ENCODE measurements around the gene IQSEC3. TPM values are rescaled to one million over a fixed set of nuclear protein-coding genes. Genes with fewer than 3 reads are reported as not detected.

Gene IQSEC3
- total and polyA plus RNA-seq, 2 experiments from 2014 or later = 0.70 to 2.7 TPM

GRCh38 chr12:218728-219590 is 152.4 kb downstream of the IQSEC3 start:
- H3K36me3 ChIP-seq (replicated peaks; ENCODE audit: insufficient read depth, low read depth) = no peaks in the 10 kb centered on the region
- H3K9me2 ChIP-seq (replicated peaks; ENCODE audit: insufficient read depth) = no peaks in the 10 kb centered on the region
- H3K79me2 ChIP-seq = no peaks in the 10 kb centered on the region
- H3K4me1 ChIP-seq (ENCODE audit: insufficient read depth) = no peaks in the 10 kb centered on the region
- no peak for DNase-seq (ENCODE audit: low spot score)
- no peak overlapping the region for H2AFZ ChIP-seq
- no peak overlapping the region for H3K27ac ChIP-seq
- no peak overlapping the region for H3K4me3 ChIP-seq
- TF ChIP-seq CTCF (IDR thresholded peaks at IDR 0.05; ENCODE audit: poor library complexity) = no peak
- no peak for TF ChIP-seq EZH2 (IDR thresholded peaks at IDR 0.05; ENCODE audit: borderline replicate concordance)
- no peak for TF ChIP-seq EZH2phosphoT487 (IDR thresholded peaks at IDR 0.05; ENCODE audit: low read depth, severe bottlenecking, unreplicated experiment)
- no peaks in the 10 kb centered on the region for H3K27me3 ChIP-seq
- no peaks in the 10 kb centered on the region for H3K9me3 ChIP-seq (ENCODE audit: low read depth)
- H4K20me1 ChIP-seq (ENCODE audit: insufficient read depth, poor library complexity, severe bottlenecking) = no peaks in the 10 kb centered on the region
- H3K4me2 ChIP-seq = no peak overlapping the region
- WGBS (ENCODE audit: low lambda C conversion rate, missing lambda C conversion rate) = 80% methylated on average over 30 of the region's 30 CpGs

DNA sequence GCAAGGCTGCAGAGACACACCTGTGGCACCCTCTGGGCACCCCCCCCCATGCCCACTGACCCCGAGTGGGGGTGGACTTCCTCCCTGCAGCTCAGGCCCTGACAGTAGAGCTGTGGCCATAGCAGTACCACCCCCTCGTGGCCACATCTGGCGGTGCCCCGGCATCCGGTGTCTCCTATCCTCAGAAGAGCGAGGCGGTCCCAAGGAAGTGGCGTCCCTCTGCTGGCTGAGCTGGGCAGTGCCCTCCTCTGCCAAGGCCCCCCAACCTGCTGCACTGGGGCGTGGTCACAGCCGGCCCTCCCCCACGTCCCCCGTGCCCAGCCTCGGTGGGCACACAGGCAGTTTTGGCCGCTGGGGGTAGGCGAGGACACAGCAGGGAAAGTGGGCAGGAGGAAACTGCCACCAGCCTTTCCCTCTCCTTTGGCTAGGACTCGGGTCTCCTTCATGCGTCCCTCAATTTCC is 153.4 kb downstream of the IQSEC3 start:
- Histone ChIP-seq H3K9me3 (ENCODE audit: low read depth) (no peaks in the 10 kb centered on the region), H3K79me2 (no peaks in the 10 kb centered on the region), H3K9me2 (replicated peaks; ENCODE audit: insufficient read depth) (no peaks in the 10 kb centered on the region), H3K4me2 (no peak overlapping the region), H2AFZ (no peak overlapping the region), H3K4me3 (no peak overlapping the region), H3K27ac (no peak overlapping the region), H3K4me1 (ENCODE audit: insufficient read depth) (no peaks in the 10 kb centered on the region), H4K20me1 (ENCODE audit: insufficient read depth, poor library complexity, severe bottlenecking) (no peaks in the 10 kb centered on the region), H3K36me3 (replicated peaks; ENCODE audit: insufficient read depth, low read depth) (no peaks in the 10 kb centered on the region), H3K27me3 (no peaks in the 10 kb centered on the region)
- WGBS (ENCODE audit: low lambda C conversion rate, missing lambda C conversion rate) = 32% methylated on average over 16 of the region's 17 CpGs
- peak; percentile 87 for DNase-seq (ENCODE audit: low spot score)
- TF ChIP-seq EZH2phosphoT487 (IDR thresholded peaks at IDR 0.05; ENCODE audit: low read depth, severe bottlenecking, unreplicated experiment) (no peak), CTCF (IDR thresholded peaks at IDR 0.05; ENCODE audit: poor library complexity) (peak; percentile 73)

DNA sequence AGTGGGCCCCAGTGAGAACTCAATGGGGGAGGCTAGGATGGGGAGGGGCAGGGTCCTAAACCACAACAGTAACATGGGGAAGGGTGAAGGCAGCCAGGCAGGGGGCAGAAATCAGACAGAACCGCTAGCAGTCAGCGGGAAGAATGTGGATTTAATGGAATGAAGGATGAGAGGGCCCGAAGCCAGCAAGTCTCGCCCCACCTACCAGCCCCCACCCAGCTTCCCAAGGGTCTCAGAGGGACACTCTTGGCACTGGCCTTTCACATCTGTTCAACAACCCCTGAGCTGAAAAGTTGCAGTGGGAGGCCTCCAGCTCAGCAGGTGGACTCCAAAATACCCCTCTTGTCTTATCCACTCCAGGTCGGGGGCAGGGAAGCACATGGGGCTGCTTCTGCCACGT is 153.9 kb downstream of the IQSEC3 start:
- Histone ChIP-seq H3K27me3 (no peaks in the 10 kb centered on the region), H3K4me1 (ENCODE audit: insufficient read depth) (no peaks in the 10 kb centered on the region), H3K9me3 (ENCODE audit: low read depth) (no peaks in the 10 kb centered on the region), H2AFZ (no peak overlapping the region), H3K27ac (no peak overlapping the region), H3K4me3 (no peak overlapping the region), H3K9me2 (replicated peaks; ENCODE audit: insufficient read depth) (no peaks in the 10 kb centered on the region), H3K79me2 (no peaks in the 10 kb centered on the region), H3K4me2 (no peak overlapping the region), H4K20me1 (ENCODE audit: insufficient read depth, poor library complexity, severe bottlenecking) (no peaks in the 10 kb centered on the region), H3K36me3 (replicated peaks; ENCODE audit: insufficient read depth, low read depth) (no peaks in the 10 kb centered on the region)
- 88% methylated on average over 6 of the region's 6 CpGs for WGBS (ENCODE audit: low lambda C conversion rate, missing lambda C conversion rate)
- no peak for DNase-seq (ENCODE audit: low spot score)
- TF ChIP-seq EZH2phosphoT487 (IDR thresholded peaks at IDR 0.05; ENCODE audit: low read depth, severe bottlenecking, unreplicated experiment) (no peak), CTCF (IDR thresholded peaks at IDR 0.05; ENCODE audit: poor library complexity) (no peak), EZH2 (IDR thresholded peaks at IDR 0.05; ENCODE audit: borderline replicate concordance) (no peak)
